GM23338 (cell line): ENCODE measurements around the gene GNB5. TPM values are rescaled to one million over a fixed set of nuclear protein-coding genes. Genes with fewer than 3 reads are reported as not detected.

Experiments
- ATAC-seq: fragments of 200-7000 bp; cut with Tn5 transposase; 3 replicates; pipeline ENCODE4 v1.9.1; 2020
- DNase-seq: peaks from one replicate; pipeline ENCODE4 v3.0.0-alpha.2; 2015; ENCODE audit warnings: low spot score
- H2AFZ ChIP-seq: fragments of 200-600 bp; sonication (generic); 2 replicates; pipeline ENCODE4 v1.8.0; 2016; ENCODE audit warnings: antibody characterized with exemption, mild to moderate bottlenecking, moderate library complexity
- H3F3A ChIP-seq: fragments of 200-600 bp; sonication (generic); replicated peaks from 2 replicates; pipeline ENCODE4 v1.8.0; 2017; ENCODE audit warnings: antibody characterized with exemption, mixed run types, low read depth
- H3K27ac ChIP-seq: fragments of 200-600 bp; sonication (generic); 2 replicates; pipeline ENCODE4 v1.6.1; 2016; ENCODE audit warnings: low read depth
- H3K27me3 ChIP-seq: fragments of 200-600 bp; sonication (generic); 2 replicates; pipeline ENCODE4 v1.8.0; 2016; ENCODE audit warnings: mild to moderate bottlenecking, mixed run types, moderate library complexity; ENCODE audit not compliant: insufficient read depth
- H3K36me3 ChIP-seq: fragments of 200-600 bp; sonication (generic); 2 replicates; pipeline ENCODE4 v1.8.0; 2016; ENCODE audit warnings: mild to moderate bottlenecking; ENCODE audit not compliant: insufficient read depth
- H3K4me1 ChIP-seq: fragments of 200-600 bp; sonication (generic); 2 replicates; pipeline ENCODE4 v1.8.0; 2016; ENCODE audit warnings: mild to moderate bottlenecking, moderate library complexity; ENCODE audit not compliant: insufficient read depth
- H3K4me2 ChIP-seq: fragments of 200-600 bp; sonication (generic); 2 replicates; pipeline ENCODE4 v1.7.1; 2017; ENCODE audit warnings: mixed run types
- H3K4me3 ChIP-seq: fragments of 200-600 bp; sonication (generic); 2 replicates; pipeline ENCODE4 v1.6.1; 2016; ENCODE audit warnings: mixed run types
- H3K79me2 ChIP-seq: fragments of 200-600 bp; sonication (generic); replicated peaks from 2 replicates; pipeline ENCODE4 v1.8.0; 2017; ENCODE audit warnings: mild to moderate bottlenecking; ENCODE audit not compliant: insufficient read depth
- H3K9me2 ChIP-seq: fragments of 200-600 bp; sonication (generic); 2 replicates; pipeline ENCODE4 v1.8.0; 2017; ENCODE audit not compliant: insufficient read depth
- H4K20me1 ChIP-seq: fragments of 200-600 bp; sonication (generic); replicated peaks from 2 replicates; pipeline ENCODE4 v1.8.0; 2017; ENCODE audit warnings: mild to moderate bottlenecking; ENCODE audit not compliant: insufficient read depth
- H3K27ac Mint-ChIP-seq: 2 replicates; pipeline ENCODE4 v1.8.0; 2020; ENCODE audit warnings: inconsistent platforms, mild to moderate bottlenecking, moderate library complexity, mixed read lengths
- H3K27me3 Mint-ChIP-seq: 3 replicates; pipeline ENCODE4 v1.8.0; 2022; ENCODE audit warnings: low read depth, mild to moderate bottlenecking, moderate library complexity, mixed read lengths, inconsistent platforms; ENCODE audit not compliant: insufficient read depth, poor library complexity
- H3K36me3 Mint-ChIP-seq: 3 replicates; pipeline ENCODE4 v1.8.0; 2021; ENCODE audit warnings: low read depth, mild to moderate bottlenecking, inconsistent platforms, moderate library complexity, mixed read lengths
- H3K4me1 Mint-ChIP-seq: 3 replicates; pipeline ENCODE4 v1.8.0; 2020; ENCODE audit warnings: mild to moderate bottlenecking, inconsistent platforms, mixed read lengths
- H3K4me3 Mint-ChIP-seq: 3 replicates; pipeline ENCODE4 v1.8.0; 2021; ENCODE audit warnings: moderate library complexity, mild to moderate bottlenecking, inconsistent platforms, mixed read lengths
- H3K9me3 Mint-ChIP-seq: 3 replicates; pipeline ENCODE4 v1.8.0; 2020; ENCODE audit warnings: moderate library complexity, mild to moderate bottlenecking, inconsistent platforms, mixed read lengths
- CREB1 ChIP-seq: fragments of 250-450 bp; sonication (Bioruptor Pico); IDR thresholded peaks from 2 replicates; pipeline ENCODE4 v1.5.0; 2020; ENCODE audit warnings: low read depth, mild to moderate bottlenecking, moderate library complexity
- EZH2 ChIP-seq: fragments of 200-600 bp; sonication (generic); IDR thresholded peaks from one replicate; pipeline ENCODE4 v1.8.0; 2017; ENCODE audit warnings: antibody characterized with exemption, mild to moderate bottlenecking, low read depth; ENCODE audit not compliant: unreplicated experiment
- NANOG ChIP-seq: IDR thresholded peaks from 2 replicates; pipeline ENCODE4 v1.6.1; 2016; ENCODE audit warnings: antibody characterized with exemption, borderline replicate concordance
- STAT1 ChIP-seq: IDR thresholded peaks from one replicate; pipeline ENCODE4 v1.6.1; 2016; ENCODE audit warnings: antibody characterized with exemption; ENCODE audit not compliant: unreplicated experiment
- ZNF114 ChIP-seq: fragments of 250-450 bp; sonication (Bioruptor Pico); IDR thresholded peaks from 2 replicates; pipeline ENCODE4 v1.5.0; 2020; ENCODE audit warnings: mild to moderate bottlenecking, moderate library complexity
- ZNF331 ChIP-seq: fragments of 250-450 bp; sonication (Bioruptor Pico); IDR thresholded peaks from 2 replicates; pipeline ENCODE4 v1.5.0; 2020; ENCODE audit warnings: low read depth, mild to moderate bottlenecking, moderate library complexity
- polyA plus RNA-seq: library from polyadenylated mRNA; unstranded; fragments of >200 nt; fragmentation: Nextera tagmentation; extraction: Ambion mirVana; gene quantifications from 2 replicates; pipeline ENCODE4 v1.2.1, GENCODE V29; 2016
- total RNA-seq: library from RNA; depleted of rRNA; stranded (reverse); fragments of >200 nt; shearing (Covaris generic); gene quantifications from 2 replicates; pipeline ENCODE4 v1.2.3, GENCODE V29; 2014
- TF ChIP-seq, protein P1 (sequence below): IDR thresholded peaks from one replicate; pipeline ENCODE4 v1.6.1; 2018; ENCODE audit warnings: antibody characterized with exemption; ENCODE audit not compliant: unreplicated experiment
- TF ChIP-seq, protein P2 (sequence below): IDR thresholded peaks from 2 replicates; pipeline ENCODE4 v1.6.1; 2016; ENCODE audit warnings: antibody characterized with exemption
- TF ChIP-seq, protein P3 (sequence below): fragments of 250-450 bp; sonication (Bioruptor Pico); IDR thresholded peaks from 2 replicates; pipeline ENCODE4 v1.5.0; 2020; ENCODE audit warnings: mild to moderate bottlenecking, moderate library complexity

Gene GNB5
- total and polyA plus RNA-seq, 2 experiments from 2014 or later = 23.0 to 40.8 TPM

DNA sequence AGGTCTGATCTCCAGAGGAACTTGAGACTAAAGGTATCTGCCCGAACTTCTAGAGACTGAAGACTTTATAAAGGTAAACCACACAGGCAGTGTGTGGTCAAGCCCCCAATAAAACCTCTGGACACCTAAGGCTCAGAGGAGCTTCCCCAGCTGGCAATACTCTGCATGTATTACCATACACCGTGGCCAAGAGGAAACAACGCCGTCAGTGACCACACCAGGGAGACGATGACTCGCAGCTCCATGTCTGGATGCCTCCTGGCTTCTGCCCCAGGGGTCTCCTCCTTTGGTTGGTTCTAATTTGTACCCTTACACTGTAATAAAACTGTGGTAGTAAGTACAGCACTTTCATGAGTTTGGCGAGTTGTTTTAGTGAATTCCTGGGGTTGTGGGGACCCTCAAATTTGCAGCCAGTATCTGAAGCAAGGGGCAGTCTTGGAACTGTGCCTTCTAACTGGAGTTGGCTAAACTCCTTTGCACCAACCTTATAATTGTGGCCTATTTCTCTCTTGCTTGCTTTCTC is 46.5 kb downstream of the GNB5 start:
- Histone ChIP-seq H3K4me2 (no peak overlapping the region), H3K4me1 (no peaks in the 10 kb centered on the region), H3K36me3 (peaks cover 18% of the 10 kb centered on the region), H2AFZ (no peak overlapping the region), H4K20me1 (no peaks in the 10 kb centered on the region), H3K9me2 (no peaks in the 10 kb centered on the region), H3F3A (no peaks in the 10 kb centered on the region), H3K27ac (no peak overlapping the region), H3K4me3 (no peak overlapping the region), H3K79me2 (no peaks in the 10 kb centered on the region), H3K27me3 (no peaks in the 10 kb centered on the region)
- TF ChIP-seq ZNF331 (CRISPR knock-in tag) (no peak), CREB1 (CRISPR knock-in tag) (no peak), NANOG (no peak), EZH2 (no peak), STAT1 (no peak), ZNF114 (CRISPR knock-in tag) (no peak)
- TF ChIP-seq, protein P1, sequence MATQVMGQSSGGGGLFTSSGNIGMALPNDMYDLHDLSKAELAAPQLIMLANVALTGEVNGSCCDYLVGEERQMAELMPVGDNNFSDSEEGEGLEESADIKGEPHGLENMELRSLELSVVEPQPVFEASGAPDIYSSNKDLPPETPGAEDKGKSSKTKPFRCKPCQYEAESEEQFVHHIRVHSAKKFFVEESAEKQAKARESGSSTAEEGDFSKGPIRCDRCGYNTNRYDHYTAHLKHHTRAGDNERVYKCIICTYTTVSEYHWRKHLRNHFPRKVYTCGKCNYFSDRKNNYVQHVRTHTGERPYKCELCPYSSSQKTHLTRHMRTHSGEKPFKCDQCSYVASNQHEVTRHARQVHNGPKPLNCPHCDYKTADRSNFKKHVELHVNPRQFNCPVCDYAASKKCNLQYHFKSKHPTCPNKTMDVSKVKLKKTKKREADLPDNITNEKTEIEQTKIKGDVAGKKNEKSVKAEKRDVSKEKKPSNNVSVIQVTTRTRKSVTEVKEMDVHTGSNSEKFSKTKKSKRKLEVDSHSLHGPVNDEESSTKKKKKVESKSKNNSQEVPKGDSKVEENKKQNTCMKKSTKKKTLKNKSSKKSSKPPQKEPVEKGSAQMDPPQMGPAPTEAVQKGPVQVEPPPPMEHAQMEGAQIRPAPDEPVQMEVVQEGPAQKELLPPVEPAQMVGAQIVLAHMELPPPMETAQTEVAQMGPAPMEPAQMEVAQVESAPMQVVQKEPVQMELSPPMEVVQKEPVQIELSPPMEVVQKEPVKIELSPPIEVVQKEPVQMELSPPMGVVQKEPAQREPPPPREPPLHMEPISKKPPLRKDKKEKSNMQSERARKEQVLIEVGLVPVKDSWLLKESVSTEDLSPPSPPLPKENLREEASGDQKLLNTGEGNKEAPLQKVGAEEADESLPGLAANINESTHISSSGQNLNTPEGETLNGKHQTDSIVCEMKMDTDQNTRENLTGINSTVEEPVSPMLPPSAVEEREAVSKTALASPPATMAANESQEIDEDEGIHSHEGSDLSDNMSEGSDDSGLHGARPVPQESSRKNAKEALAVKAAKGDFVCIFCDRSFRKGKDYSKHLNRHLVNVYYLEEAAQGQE = no peak
- TF ChIP-seq, protein P2, sequence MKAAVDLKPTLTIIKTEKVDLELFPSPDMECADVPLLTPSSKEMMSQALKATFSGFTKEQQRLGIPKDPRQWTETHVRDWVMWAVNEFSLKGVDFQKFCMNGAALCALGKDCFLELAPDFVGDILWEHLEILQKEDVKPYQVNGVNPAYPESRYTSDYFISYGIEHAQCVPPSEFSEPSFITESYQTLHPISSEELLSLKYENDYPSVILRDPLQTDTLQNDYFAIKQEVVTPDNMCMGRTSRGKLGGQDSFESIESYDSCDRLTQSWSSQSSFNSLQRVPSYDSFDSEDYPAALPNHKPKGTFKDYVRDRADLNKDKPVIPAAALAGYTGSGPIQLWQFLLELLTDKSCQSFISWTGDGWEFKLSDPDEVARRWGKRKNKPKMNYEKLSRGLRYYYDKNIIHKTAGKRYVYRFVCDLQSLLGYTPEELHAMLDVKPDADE = no peak
- TF ChIP-seq, protein P3, sequence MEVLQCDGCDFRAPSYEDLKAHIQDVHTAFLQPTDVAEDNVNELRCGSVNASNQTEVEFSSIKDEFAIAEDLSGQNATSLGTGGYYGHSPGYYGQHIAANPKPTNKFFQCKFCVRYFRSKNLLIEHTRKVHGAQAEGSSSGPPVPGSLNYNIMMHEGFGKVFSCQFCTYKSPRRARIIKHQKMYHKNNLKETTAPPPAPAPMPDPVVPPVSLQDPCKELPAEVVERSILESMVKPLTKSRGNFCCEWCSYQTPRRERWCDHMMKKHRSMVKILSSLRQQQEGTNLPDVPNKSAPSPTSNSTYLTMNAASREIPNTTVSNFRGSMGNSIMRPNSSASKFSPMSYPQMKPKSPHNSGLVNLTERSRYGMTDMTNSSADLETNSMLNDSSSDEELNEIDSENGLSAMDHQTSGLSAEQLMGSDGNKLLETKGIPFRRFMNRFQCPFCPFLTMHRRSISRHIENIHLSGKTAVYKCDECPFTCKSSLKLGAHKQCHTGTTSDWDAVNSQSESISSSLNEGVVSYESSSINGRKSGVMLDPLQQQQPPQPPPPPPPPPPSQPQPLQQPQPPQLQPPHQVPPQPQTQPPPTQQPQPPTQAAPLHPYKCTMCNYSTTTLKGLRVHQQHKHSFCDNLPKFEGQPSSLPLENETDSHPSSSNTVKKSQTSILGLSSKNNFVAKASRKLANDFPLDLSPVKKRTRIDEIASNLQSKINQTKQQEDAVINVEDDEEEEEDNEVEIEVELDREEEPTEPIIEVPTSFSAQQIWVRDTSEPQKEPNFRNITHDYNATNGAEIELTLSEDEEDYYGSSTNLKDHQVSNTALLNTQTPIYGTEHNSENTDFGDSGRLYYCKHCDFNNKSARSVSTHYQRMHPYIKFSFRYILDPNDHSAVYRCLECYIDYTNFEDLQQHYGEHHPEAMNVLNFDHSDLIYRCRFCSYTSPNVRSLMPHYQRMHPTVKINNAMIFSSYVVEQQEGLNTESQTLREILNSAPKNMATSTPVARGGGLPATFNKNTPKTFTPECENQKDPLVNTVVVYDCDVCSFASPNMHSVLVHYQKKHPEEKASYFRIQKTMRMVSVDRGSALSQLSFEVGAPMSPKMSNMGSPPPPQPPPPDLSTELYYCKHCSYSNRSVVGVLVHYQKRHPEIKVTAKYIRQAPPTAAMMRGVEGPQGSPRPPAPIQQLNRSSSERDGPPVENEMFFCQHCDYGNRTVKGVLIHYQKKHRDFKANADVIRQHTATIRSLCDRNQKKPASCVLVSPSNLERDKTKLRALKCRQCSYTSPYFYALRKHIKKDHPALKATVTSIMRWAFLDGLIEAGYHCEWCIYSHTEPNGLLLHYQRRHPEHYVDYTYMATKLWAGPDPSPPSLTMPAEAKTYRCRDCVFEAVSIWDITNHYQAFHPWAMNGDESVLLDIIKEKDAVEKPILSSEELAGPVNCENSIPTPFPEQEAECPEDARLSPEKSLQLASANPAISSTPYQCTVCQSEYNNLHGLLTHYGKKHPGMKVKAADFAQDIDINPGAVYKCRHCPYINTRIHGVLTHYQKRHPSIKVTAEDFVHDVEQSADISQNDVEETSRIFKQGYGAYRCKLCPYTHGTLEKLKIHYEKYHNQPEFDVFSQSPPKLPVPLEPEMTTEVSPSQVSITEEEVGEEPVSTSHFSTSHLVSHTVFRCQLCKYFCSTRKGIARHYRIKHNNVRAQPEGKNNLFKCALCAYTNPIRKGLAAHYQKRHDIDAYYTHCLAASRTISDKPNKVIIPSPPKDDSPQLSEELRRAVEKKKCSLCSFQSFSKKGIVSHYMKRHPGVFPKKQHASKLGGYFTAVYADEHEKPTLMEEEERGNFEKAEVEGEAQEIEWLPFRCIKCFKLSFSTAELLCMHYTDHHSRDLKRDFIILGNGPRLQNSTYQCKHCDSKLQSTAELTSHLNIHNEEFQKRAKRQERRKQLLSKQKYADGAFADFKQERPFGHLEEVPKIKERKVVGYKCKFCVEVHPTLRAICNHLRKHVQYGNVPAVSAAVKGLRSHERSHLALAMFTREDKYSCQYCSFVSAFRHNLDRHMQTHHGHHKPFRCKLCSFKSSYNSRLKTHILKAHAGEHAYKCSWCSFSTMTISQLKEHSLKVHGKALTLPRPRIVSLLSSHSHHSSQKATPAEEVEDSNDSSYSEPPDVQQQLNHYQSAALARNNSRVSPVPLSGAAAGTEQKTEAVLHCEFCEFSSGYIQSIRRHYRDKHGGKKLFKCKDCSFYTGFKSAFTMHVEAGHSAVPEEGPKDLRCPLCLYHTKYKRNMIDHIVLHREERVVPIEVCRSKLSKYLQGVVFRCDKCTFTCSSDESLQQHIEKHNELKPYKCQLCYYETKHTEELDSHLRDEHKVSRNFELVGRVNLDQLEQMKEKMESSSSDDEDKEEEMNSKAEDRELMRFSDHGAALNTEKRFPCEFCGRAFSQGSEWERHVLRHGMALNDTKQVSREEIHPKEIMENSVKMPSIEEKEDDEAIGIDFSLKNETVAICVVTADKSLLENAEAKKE (CRISPR knock-in tag) = no peak
- Mint-ChIP-seq H3K36me3 (peaks cover 36% of the 10 kb centered on the region), H3K4me1 (peaks cover 9% of the 10 kb centered on the region), H3K9me3 (peaks cover 3% of the 10 kb centered on the region; the same call in 1 of the 3 replicates), H3K27me3 (no peaks in the 10 kb centered on the region), H3K27ac (no peak overlapping the region), H3K4me3 (no peak overlapping the region)
- ATAC-seq (no peak), DNase-seq (no peak)
